ENCODE measurements around the gene BCO2. TPM values are rescaled to one million over a fixed set of nuclear protein-coding genes. Genes with fewer than 3 reads are reported as not detected.

BCO2 gene
- total RNA-seq, 6 donors from 2014 or later, result 2.1 to 18.2 (median 8.4) TPM

Small RNAs within 50 kb of the gene (small RNA-seq; reads per million reads assigned to genes)
- 0 reads per million in 4 donors for gene MRPS36P4

Other genes with a start within 250 kb of the BCO2 start
- gene DIXDC1, start 238.2 kb upstream of the BCO2 start, total RNA-seq, result 10 to 100 TPM; 10.9 to 55.5 (median 15.7) TPM
- gene DLAT, start 150.1 kb upstream of the BCO2 start, total RNA-seq, result 10 to 100 TPM; 12.6 to 37.7 (median 27.2) TPM
- 10 to 100 TPM in 1 of 6 donors, 1 to 10 TPM in 5; 1.2 to 24.1 (median 4.0) TPM for gene PIH1D2, start 101.5 kb upstream of the BCO2 start, total RNA-seq
- gene NKAPD1, start 101.2 kb upstream of the BCO2 start, total RNA-seq, result 10 to 100 TPM in 5 of 6 donors, 1 to 10 TPM in 1; 8.3 to 24.5 (median 14.9) TPM
- 10 to 100 TPM; 10.8 to 50.7 (median 31.3) TPM for gene TIMM8B, start 88.8 kb upstream of the BCO2 start, total RNA-seq
- 100 to 1,000 TPM in 1 of 6 donors, 10 to 100 TPM in 5; 27.5 to 107 (median 78.8) TPM for gene SDHD, start 88.6 kb upstream of the BCO2 start, total RNA-seq
- 10 to 100 TPM; 37.1 to 75.4 (median 46.8) TPM for gene IL18, start 11.4 kb upstream of the BCO2 start, total RNA-seq
- gene TEX12, start 8.1 kb upstream of the BCO2 start, total RNA-seq, result under 1 TPM in 2 of 6 donors, not detected in 4; 0.37 to 0.89 TPM
- gene PTS, start 50.9 kb downstream of the BCO2 start, total RNA-seq, result 10 to 100 TPM; 15.0 to 26.5 (median 21.2) TPM
- gene PLET1, start 85.3 kb downstream of the BCO2 start, total RNA-seq, result not detected

All from upper lobe of left lung (tissue), 6 donors.